ENCODE data around the gene AAK1. TPM values are rescaled to one million over a fixed set of nuclear protein-coding genes. Genes with fewer than 3 reads are reported as not detected.
"Not testable (repeated sequence)": the region's sequence is repeated elsewhere in the genome, so short reads cannot be mapped to it uniquely, and the experiment has no call there.

Gene AAK1
- total RNA-seq, 1 donor from 2014 or later, result 68.2 TPM

DNA sequence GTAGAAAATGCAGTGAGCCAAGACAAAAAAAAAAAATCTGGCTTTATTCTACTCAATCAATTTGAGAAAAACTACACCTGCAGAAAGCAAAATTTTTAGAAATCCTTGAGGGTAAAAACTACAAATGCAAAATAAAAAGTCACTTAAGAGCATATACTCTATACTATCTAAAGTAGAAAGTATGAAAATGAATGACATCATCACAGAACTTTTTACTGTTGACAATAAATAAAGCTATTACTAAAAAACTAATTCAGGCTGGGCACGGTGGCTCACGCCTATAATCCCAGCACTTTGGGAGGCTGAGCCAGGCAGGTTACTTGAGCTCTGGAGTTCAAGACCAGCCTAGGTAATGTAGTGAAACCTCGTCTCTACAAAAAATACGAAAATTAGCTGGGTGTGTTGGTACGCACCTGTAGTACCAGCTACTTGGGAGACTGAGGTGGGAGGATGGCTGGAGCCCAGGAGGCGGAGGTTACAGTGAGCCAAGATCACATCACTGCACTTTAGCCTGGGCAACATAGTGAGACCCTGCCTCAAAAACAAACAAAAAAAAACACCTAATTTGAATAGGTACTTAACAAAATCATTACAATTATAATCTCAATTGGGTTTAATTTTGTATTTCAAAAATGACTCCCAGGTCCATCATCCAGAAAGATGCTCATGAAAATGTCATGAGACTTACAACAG, 213.9 kb downstream of the AAK1 start:
- Mint-ChIP-seq H3K9me3 (ENCODE audit: unreplicated experiment) (no peaks in the 10 kb centered on the region), H3K36me3 (ENCODE audit: unreplicated experiment) (no peaks in the 10 kb centered on the region), H3K27me3 (ENCODE audit: unreplicated experiment) (peaks cover 3% of the 10 kb centered on the region), H3K27ac (ENCODE audit: unreplicated experiment) (no peak overlapping the region), H3K4me1 (ENCODE audit: low read depth, unreplicated experiment) (no peaks in the 10 kb centered on the region), H3K4me3 (ENCODE audit: unreplicated experiment) (no peak overlapping the region)
- no peak for DNase-seq
- TF ChIP-seq, protein P1, sequence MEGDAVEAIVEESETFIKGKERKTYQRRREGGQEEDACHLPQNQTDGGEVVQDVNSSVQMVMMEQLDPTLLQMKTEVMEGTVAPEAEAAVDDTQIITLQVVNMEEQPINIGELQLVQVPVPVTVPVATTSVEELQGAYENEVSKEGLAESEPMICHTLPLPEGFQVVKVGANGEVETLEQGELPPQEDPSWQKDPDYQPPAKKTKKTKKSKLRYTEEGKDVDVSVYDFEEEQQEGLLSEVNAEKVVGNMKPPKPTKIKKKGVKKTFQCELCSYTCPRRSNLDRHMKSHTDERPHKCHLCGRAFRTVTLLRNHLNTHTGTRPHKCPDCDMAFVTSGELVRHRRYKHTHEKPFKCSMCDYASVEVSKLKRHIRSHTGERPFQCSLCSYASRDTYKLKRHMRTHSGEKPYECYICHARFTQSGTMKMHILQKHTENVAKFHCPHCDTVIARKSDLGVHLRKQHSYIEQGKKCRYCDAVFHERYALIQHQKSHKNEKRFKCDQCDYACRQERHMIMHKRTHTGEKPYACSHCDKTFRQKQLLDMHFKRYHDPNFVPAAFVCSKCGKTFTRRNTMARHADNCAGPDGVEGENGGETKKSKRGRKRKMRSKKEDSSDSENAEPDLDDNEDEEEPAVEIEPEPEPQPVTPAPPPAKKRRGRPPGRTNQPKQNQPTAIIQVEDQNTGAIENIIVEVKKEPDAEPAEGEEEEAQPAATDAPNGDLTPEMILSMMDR (IDR thresholded peaks at IDR 0.05; ENCODE audit: partially characterized antibody, unreplicated experiment), result no peak

DNA sequence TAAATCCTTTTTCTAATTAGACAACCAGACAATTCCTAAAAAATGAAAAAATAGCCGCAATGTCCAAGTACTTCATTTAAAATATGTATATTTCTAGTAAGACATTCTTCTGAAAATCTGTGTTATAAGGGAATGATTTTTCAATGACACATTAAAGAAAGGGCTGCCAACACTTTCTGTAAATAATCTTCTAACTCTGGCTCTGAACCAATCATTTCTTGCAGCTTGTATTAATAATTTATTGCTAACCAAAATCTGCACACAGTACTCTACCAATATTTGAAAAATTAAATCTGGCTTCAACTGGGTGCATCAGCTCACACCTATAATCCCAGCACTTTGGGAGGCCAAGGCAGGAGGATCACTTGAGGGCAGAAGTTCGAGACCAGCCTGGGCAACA, 214.6 kb downstream of the AAK1 start:
- no peak for DNase-seq
- Mint-ChIP-seq H3K36me3 (ENCODE audit: unreplicated experiment) (no peaks in the 10 kb centered on the region), H3K4me1 (ENCODE audit: low read depth, unreplicated experiment) (no peaks in the 10 kb centered on the region), H3K9me3 (ENCODE audit: unreplicated experiment) (no peaks in the 10 kb centered on the region), H3K27ac (ENCODE audit: unreplicated experiment) (no peak overlapping the region), H3K4me3 (ENCODE audit: unreplicated experiment) (no peak overlapping the region), H3K27me3 (ENCODE audit: unreplicated experiment) (peaks cover 3% of the 10 kb centered on the region)
- TF ChIP-seq, protein P1 (IDR thresholded peaks at IDR 0.05; ENCODE audit: partially characterized antibody, unreplicated experiment), result no peak

DNA sequence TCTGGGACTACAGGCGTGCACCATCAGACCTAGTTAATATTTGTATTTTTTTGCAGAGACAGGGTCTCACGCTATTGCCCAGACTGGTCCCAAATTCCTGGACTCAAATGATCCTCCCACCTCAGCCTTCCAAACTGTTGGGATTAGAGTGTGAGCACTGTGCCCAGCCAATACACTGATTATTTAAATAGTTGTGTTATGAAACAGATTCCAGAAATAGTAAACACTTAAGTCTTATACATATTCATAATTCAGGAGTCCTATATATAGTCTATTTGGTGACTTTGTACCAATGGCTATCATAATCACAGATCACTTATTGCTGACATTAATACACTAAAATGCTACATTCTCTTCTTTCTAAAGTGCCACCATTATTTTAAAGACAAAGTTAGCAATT, 219.1 kb downstream of the AAK1 start:
- Mint-ChIP-seq H3K9me3 (ENCODE audit: unreplicated experiment) (no peaks in the 10 kb centered on the region), H3K36me3 (ENCODE audit: unreplicated experiment) (no peaks in the 10 kb centered on the region), H3K27ac (ENCODE audit: unreplicated experiment) (no peak overlapping the region), H3K4me1 (ENCODE audit: low read depth, unreplicated experiment) (no peaks in the 10 kb centered on the region), H3K4me3 (ENCODE audit: unreplicated experiment) (no peak overlapping the region), H3K27me3 (ENCODE audit: unreplicated experiment) (no peaks in the 10 kb centered on the region)
- TF ChIP-seq, protein P1 (IDR thresholded peaks at IDR 0.05; ENCODE audit: partially characterized antibody, unreplicated experiment), result no peak
- no peak for DNase-seq

DNA sequence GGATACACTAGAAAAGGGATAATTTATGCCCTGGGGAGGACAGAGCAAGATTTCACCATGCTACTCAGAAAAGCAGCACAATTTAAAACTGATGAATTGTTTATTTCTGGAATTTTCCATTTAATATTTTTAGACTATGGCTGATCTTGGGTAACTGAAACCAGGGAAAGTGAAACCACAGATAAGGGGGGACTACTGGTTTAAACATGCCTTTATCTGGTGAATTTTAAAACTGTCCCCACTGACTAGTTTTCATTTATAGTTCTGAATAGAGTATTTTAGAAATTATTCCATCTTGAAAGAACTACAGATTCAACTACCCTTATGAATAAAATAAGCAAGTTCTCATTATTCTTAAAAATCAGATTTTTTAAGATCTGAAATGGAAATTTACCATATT, 221.3 kb downstream of the AAK1 start:
- no peaks in the 10 kb centered on the region for H3K27me3 Mint-ChIP-seq (ENCODE audit: unreplicated experiment)
- no peak overlapping the region for H3K27ac Mint-ChIP-seq (ENCODE audit: unreplicated experiment)
- TF ChIP-seq, protein P1 (IDR thresholded peaks at IDR 0.05; ENCODE audit: partially characterized antibody, unreplicated experiment), result no peak
- no peaks in the 10 kb centered on the region for H3K36me3 Mint-ChIP-seq (ENCODE audit: unreplicated experiment)
- no peaks in the 10 kb centered on the region for H3K9me3 Mint-ChIP-seq (ENCODE audit: unreplicated experiment)
- DNase-seq, result no peak
- no peak overlapping the region for H3K4me3 Mint-ChIP-seq (ENCODE audit: unreplicated experiment)
- H3K4me1 Mint-ChIP-seq (ENCODE audit: low read depth, unreplicated experiment), result no peaks in the 10 kb centered on the region

DNA sequence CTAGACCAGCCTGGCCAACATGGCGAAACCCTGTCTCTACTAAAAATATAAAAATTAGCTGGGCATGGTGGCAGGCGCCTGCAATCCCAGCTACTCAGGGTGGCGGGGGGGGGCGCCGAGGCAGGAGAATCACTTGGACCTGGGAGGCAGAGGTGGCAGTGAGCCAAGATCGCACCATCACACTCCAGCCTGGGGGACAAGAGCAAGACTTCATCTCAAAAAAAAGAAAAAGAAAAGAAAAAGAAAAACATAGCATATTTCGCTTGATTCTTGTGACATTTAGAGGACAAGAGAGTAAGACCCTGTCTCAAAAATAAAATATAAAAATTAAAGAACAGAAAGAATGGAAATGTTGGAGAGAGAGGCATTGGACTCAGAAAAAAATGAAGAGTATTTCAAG, 224.4 kb downstream of the AAK1 start:
- H3K4me3 Mint-ChIP-seq (ENCODE audit: unreplicated experiment); H3K9me3 Mint-ChIP-seq (ENCODE audit: unreplicated experiment); H3K36me3 Mint-ChIP-seq (ENCODE audit: unreplicated experiment); H3K27me3 Mint-ChIP-seq (ENCODE audit: unreplicated experiment); DNase-seq; H3K27ac Mint-ChIP-seq (ENCODE audit: unreplicated experiment); H3K4me1 Mint-ChIP-seq (ENCODE audit: low read depth, unreplicated experiment): not testable (repeated sequence)
